GM21360 (cell line): ENCODE results near the gene HOXC13.

ENCODE experiments used
- ATAC-seq: cut with Tn5 transposase; IDR thresholded peaks from one replicate; pipeline ENCODE4 v1.9.1; 2021; ENCODE audit warnings: mild to moderate bottlenecking, moderate library complexity; ENCODE audit not compliant: unreplicated experiment

Gene HOXC13

GRCh38 chr12:53953831-53954693, 15.4 kb downstream of the HOXC13 start:
- no peak for ATAC-seq

- no peak for ATAC-seq
Measured at GRCh38 chr12:53954694-53955035, 16.0 kb downstream of the HOXC13 start, which contains the start of gene HOXC12. HOXC12 (plus strand) TSS chr12:53954903; CDS start chr12:53954930, 27 bp downstream.

GRCh38 chr12:53955036-53955775, 16.6 kb downstream of the HOXC13 start:
- no peak for ATAC-seq

GRCh38 chr12:53955776-53956250, 17.2 kb downstream of the HOXC13 start:
- ATAC-seq: no peak

- no peak for ATAC-seq
Measured at GRCh38 chr12:53956251-53956887, 17.7 kb downstream of the HOXC13 start.

- no peak for ATAC-seq
Measured at GRCh38 chr12:53956914-53957536, 18.4 kb downstream of the HOXC13 start.

- ATAC-seq: no peak
Measured at GRCh38 chr12:53958128-53958527, 19.5 kb downstream of the HOXC13 start.

- no peak for ATAC-seq
Measured at GRCh38 chr12:53959314-53959713, 20.7 kb downstream of the HOXC13 start.

- no peak for ATAC-seq
Measured at GRCh38 chr12:53960187-53961024, 21.8 kb downstream of the HOXC13 start.

GRCh38 chr12:53961025-53961761, 22.6 kb downstream of the HOXC13 start:
- no peak for ATAC-seq

GRCh38 chr12:53963005-53963404, 24.4 kb downstream of the HOXC13 start:
- no peak for ATAC-seq

- no peak for ATAC-seq
Measured at GRCh38 chr12:53963434-53964314, 25.0 kb downstream of the HOXC13 start.

GRCh38 chr12:53964315-53964713, 25.7 kb downstream of the HOXC13 start:
- ATAC-seq: no peak

- ATAC-seq: no peak
Measured at GRCh38 chr12:53965281-53966084, 26.9 kb downstream of the HOXC13 start.

GRCh38 chr12:53966085-53966384, 27.4 kb downstream of the HOXC13 start:
- no peak for ATAC-seq

GRCh38 chr12:53966385-53967133, 27.9 kb downstream of the HOXC13 start:
- no peak for ATAC-seq

- no peak for ATAC-seq
Measured at GRCh38 chr12:53967421-53967925, 28.8 kb downstream of the HOXC13 start.
